ENCODE results near the gene ZFAND2A. TPM values are rescaled to one million over a fixed set of nuclear protein-coding genes. Genes with fewer than 3 reads are reported as not detected.

Gene ZFAND2A
- total RNA-seq, 4 donors from 2014 or later: 17.4 to 39.4 (median 21.8) TPM

DNA sequence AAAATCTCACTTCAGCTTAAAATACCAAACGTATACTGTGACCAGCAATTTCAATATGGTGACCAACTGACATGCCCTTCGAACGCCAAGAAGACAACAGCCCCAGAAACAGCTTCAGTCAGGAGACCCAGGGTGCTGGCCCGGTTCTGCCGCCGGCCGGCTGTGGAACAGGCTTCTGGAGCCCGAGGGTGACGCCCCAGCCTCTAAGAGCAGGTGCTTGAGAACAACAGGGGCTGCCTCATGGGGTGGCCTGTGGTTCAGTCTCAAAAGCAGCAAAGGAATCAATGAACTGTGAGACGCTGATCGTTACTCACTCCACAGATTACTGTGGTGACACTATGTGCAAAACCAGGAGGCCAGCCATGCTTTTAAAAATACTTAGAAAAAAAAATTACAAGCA, 54.8 kb downstream of the ZFAND2A start:
- Histone ChIP-seq H3K4me1 (no peaks in the 10 kb centered on the region), H3K36me3 (no peaks in the 10 kb centered on the region), H3K27ac (no peak overlapping the region), H3K9me3 (no peaks in the 10 kb centered on the region), H3K27me3 (no peaks in the 10 kb centered on the region), H3K4me3 (no peak overlapping the region)
- intact Hi-C loops (cut with DNase I; ENCODE audit: low total_unique reads): no loop called here
- TF ChIP-seq POLR2A (IDR thresholded peaks at IDR 0.05): no peak
- TF ChIP-seq, protein P1, sequence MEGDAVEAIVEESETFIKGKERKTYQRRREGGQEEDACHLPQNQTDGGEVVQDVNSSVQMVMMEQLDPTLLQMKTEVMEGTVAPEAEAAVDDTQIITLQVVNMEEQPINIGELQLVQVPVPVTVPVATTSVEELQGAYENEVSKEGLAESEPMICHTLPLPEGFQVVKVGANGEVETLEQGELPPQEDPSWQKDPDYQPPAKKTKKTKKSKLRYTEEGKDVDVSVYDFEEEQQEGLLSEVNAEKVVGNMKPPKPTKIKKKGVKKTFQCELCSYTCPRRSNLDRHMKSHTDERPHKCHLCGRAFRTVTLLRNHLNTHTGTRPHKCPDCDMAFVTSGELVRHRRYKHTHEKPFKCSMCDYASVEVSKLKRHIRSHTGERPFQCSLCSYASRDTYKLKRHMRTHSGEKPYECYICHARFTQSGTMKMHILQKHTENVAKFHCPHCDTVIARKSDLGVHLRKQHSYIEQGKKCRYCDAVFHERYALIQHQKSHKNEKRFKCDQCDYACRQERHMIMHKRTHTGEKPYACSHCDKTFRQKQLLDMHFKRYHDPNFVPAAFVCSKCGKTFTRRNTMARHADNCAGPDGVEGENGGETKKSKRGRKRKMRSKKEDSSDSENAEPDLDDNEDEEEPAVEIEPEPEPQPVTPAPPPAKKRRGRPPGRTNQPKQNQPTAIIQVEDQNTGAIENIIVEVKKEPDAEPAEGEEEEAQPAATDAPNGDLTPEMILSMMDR (IDR thresholded peaks at IDR 0.05): no peak
- no peak for DNase-seq

DNA sequence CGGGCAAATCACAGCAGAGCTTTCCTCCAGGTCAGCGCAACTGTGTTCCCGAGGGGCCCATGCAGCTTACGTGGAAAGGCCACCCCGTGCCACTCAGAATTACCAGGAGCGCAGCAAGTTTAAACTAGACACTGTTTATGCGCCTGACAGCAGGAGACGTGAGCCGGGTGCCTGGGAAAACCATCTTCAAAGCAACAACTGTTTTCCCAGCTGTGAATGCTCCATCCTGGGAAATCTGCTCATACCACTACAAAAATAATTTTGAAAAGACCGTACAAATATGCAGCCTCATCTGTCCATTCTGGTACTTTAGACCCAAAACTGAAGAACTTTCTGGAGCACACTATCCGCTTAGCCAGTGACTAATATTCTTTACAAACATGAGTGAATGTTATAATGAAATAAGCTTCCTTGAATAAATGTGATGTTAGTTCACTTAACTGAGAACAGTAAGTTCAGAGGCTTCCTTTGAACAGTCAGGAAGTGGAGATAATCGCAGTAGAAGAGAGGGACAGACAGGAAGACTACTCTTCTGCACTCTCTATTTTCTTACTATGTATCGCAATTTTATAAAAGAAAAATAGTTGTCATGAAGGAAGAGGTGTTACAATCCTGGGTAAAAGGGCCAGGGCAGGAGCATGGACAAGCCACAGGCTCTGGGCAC, 55.3 kb downstream of the ZFAND2A start:
- Histone ChIP-seq H3K27me3 (no peaks in the 10 kb centered on the region), H3K36me3 (no peaks in the 10 kb centered on the region), H3K4me3 (no peak overlapping the region), H3K27ac (no peak overlapping the region), H3K9me3 (no peaks in the 10 kb centered on the region), H3K4me1 (no peaks in the 10 kb centered on the region)
- TF ChIP-seq POLR2A (IDR thresholded peaks at IDR 0.05): no peak
- DNase-seq: no peak
- intact Hi-C loops (cut with DNase I; ENCODE audit: low total_unique reads): no loop called here

DNA sequence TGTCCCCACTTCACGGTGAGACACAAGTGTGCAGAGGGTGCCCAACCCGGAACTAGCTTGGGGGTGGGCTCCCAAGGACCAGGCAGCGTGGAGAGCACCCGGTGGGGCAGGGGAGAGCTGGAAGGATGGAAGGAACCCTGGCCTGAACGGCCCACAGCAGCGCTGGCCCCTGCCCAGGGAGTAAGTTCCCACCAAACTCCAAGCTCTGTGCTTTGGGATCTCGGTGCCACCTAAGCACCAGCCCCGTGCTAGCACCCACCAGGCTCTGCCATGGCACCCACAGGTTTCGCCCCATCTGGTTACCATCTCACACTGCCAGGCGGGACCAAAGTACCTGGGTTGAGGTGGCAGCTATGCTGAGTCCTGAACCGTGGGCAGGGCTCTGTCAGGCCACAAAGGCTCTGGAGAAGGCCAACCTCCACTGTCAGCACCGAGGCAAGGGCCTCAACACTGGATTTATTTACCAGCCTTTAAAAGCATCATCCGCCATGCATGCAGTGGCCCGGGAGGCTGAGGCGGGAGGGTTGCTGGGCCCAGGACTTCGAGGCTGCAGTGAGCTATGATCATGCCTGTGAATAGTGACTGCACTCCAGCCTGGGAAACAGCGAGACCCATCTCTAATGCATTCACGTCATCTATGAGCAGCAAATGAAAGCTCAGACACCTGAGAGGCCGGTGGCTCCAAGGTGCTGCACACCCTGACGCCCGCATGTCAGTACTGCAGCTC, 56.0 kb downstream of the ZFAND2A start:
- intact Hi-C loops (cut with DNase I; ENCODE audit: low total_unique reads): no loop called here
- Histone ChIP-seq H3K9me3 (no peaks in the 10 kb centered on the region), H3K4me1 (no peaks in the 10 kb centered on the region), H3K4me3 (no peak overlapping the region), H3K36me3 (no peaks in the 10 kb centered on the region), H3K27ac (no peak overlapping the region), H3K27me3 (no peaks in the 10 kb centered on the region)
- no peak for DNase-seq
- TF ChIP-seq, protein P1 (IDR thresholded peaks at IDR 0.05): no peak
- no peak for TF ChIP-seq POLR2A (IDR thresholded peaks at IDR 0.05)

DNA sequence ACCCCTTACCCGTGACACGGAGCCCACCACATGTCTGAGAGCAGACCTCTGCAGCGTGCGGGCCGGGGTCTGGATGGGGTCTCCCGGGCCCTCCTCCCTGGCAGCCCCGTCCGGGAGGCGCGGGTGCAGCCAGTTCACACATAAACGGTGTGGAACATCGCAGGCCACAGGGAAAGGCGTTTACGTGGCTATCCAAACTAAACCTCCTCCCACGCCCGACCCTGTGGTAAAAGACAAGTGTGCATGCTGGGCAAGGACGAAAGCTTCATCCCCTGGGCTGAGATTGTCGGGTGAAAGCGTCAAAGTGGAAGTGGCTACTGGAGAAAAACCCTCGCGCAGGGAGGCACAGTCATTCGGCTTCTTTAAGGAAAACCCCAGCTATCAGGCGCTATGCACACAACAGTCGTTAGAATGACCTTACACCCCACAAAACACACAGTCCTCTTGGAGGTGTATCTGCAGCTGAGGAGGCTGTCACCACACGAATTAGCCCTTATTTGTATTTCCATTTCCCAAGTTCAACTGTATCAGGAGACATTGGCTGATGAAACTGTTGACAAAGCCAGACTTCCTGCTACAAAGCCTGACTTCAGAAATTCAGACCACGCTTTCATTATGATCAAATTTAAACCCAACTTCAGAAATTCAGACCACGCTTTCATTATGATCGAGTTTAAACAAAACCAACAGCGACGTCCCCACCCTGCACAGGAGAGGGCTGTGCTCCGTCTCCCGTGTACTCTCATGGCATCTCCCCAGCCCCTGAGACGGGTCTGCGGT, 56.8 kb downstream of the ZFAND2A start:
- Histone ChIP-seq H3K4me3 (no peak overlapping the region), H3K36me3 (no peaks in the 10 kb centered on the region), H3K4me1 (no peaks in the 10 kb centered on the region), H3K9me3 (no peaks in the 10 kb centered on the region), H3K27ac (no peak overlapping the region), H3K27me3 (no peaks in the 10 kb centered on the region)
- DNase-seq: no peak
- no peak for TF ChIP-seq POLR2A (IDR thresholded peaks at IDR 0.05)
- TF ChIP-seq, protein P1 (IDR thresholded peaks at IDR 0.05): no peak
- intact Hi-C loops (cut with DNase I; ENCODE audit: low total_unique reads): no loop called here

Other genes starting within 250 kb of the ZFAND2A start
- gene ADAP1, start 205.5 kb downstream of the ZFAND2A start, total RNA-seq: 10 to 100 TPM in 2 of 4 donors, 1 to 10 TPM in 2; 3.2 to 17.4 (median 10.9) TPM
- 10 to 100 TPM in 3 of 4 donors, 1 to 10 TPM in 1; 2.6 to 32.5 (median 20.1) TPM for gene COX19, start 184.6 kb downstream of the ZFAND2A start, total RNA-seq
- 1 to 10 TPM in 1 of 4 donors, not detected in 3; 6.6 TPM for gene CYP2W1, start 177.0 kb downstream of the ZFAND2A start, total RNA-seq
- 100 to 1,000 TPM in 1 of 4 donors, 10 to 100 TPM in 3; 10.0 to 110 (median 32.9) TPM for gene GPR146, start 115.7 kb downstream of the ZFAND2A start, total RNA-seq
- gene GPER1, start 72.1 kb downstream of the ZFAND2A start, total RNA-seq: 10 to 100 TPM in 1 of 4 donors, 1 to 10 TPM in 3; 1.3 to 10.6 (median 5.0) TPM
- not detected for gene UNCX, start 72.7 kb upstream of the ZFAND2A start, total RNA-seq

All from uterus (tissue), 4 donors.